Vagina (tissue), 2 donors: Measurements from ENCODE around the gene STK39. TPM values are rescaled to one million over a fixed set of nuclear protein-coding genes. Genes with fewer than 3 reads are reported as not detected.

ENCODE experiments used
- DNase-seq, 2 donors: peaks; one replicate each; pipeline ENCODE4 v3.0.0-alpha.2; 2017; ENCODE audit errors: extremely low spot score in 2 of 2
- H3K27ac ChIP-seq: fragments of 200-600 bp; sonication (generic); one replicate; pipeline ENCODE4 v1.5.1; 2019
- H3K27me3 ChIP-seq: fragments of 200-600 bp; sonication (generic); one replicate; pipeline ENCODE4 v1.5.1; 2019
- H3K36me3 ChIP-seq, 2 donors: fragments of 200-600 bp; sonication (generic); one replicate each; pipeline ENCODE4 v1.5.1; 2017 to 2019
- H3K4me1 ChIP-seq: fragments of 200-600 bp; sonication (generic); one replicate; pipeline ENCODE4 v1.5.1; 2019
- H3K4me3 ChIP-seq, 2 donors: fragments of 200-600 bp; sonication (generic); 1 replicate in 1 of 2; 2 replicates in 1 of 2; pipeline ENCODE4 v1.5.1; 2016 to 2019
- H3K9me3 ChIP-seq: fragments of 200-600 bp; sonication (generic); one replicate; pipeline ENCODE4 v1.5.1; 2019
- POLR2A ChIP-seq, 2 donors: fragments of 450-650 bp; IDR thresholded peaks; one replicate each; pipeline ENCODE4 v1.6.1; 2017; ENCODE audit warnings: antibody characterized with exemption in 2 of 2, mild to moderate bottlenecking in 2 of 2, moderate library complexity in 2 of 2
- POLR2AphosphoS5 ChIP-seq, 2 donors: sonication (generic); formaldehyde crosslinking; IDR thresholded peaks; one replicate each; pipeline ENCODE4 v1.9.0; 2017; ENCODE audit warnings: antibody characterized with exemption in 2 of 2, mild to moderate bottlenecking in 2 of 2, low read depth in 1 of 2; ENCODE audit not compliant: insufficient read depth in 1 of 2
- intact Hi-C: fragments of 100-400 bp; cut with DNase I; formaldehyde crosslinking; loops from one replicate; pipeline ENCODE4 v1.15.1; 2023
- total RNA-seq: library from RNA; depleted of rRNA; stranded (reverse); fragments of >200 nt; gene quantifications from one replicate; pipeline ENCODE4 v1.2.3, GENCODE V29; 2016
- TF ChIP-seq, protein P1 (sequence below), 3 experiments: fragments of 450-650 bp in 2 of 3; fragments of 200-600 bp in 1 of 3; sonication (generic) in 1 of 3; IDR thresholded peaks; one replicate each; pipeline ENCODE4 v1.5.1; 2017 to 2019; ENCODE audit warnings: antibody characterized with exemption in 3 of 3, mild to moderate bottlenecking in 2 of 3, moderate library complexity in 2 of 3

The STK39 gene
- total RNA-seq, 1 donor from 2014 or later = 15.5 TPM

DNA sequence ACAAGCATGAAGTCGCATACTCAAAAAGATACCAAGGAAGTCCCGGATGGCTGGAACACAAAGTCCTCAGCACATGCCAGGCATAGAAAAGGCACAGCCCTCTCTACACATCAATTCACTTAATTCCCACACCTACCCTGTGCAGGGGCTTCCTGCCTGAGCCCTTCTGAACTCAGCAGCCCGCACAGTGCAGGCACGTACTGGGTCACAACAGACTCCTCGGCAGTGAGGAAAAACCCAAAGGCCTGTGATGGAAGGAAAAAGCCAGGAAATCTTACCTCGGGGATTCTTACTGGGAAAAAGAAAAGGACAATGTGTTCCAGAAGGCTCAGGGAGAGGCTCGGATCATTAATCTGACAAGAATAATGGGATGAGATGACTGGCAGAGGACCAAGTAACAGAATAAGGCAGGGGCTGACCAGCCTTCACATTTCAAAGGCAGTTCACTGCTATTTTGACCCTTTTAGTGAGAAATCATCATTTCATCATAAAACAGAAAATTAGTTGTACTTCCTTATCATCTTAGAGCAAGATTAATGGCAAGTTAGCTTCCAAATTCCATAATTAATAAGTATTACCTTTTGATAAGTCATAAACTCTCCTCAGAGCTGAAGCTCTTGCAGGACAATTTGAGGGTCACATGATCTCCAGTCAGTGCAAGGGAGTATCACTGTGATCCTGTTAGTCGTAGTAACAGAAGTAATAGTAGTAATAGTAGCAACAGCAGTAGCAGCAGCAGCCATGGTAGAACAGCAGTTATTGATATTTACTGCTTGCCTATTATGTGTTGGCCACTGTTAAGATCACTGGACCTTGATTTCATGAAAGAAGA, 87.4 kb downstream of the STK39 start:
- Histone ChIP-seq H3K27me3 (no peaks in the 10 kb centered on the region), H3K9me3 (no peaks in the 10 kb centered on the region), H3K27ac (peak overlapping the region; percentile 3), H3K4me1 (peaks cover 50% of the 10 kb centered on the region), H3K4me3 (no peak overlapping the region), H3K36me3 (no peaks in the 10 kb centered on the region)
- intact Hi-C loops = no loop called here
- TF ChIP-seq, protein P1, sequence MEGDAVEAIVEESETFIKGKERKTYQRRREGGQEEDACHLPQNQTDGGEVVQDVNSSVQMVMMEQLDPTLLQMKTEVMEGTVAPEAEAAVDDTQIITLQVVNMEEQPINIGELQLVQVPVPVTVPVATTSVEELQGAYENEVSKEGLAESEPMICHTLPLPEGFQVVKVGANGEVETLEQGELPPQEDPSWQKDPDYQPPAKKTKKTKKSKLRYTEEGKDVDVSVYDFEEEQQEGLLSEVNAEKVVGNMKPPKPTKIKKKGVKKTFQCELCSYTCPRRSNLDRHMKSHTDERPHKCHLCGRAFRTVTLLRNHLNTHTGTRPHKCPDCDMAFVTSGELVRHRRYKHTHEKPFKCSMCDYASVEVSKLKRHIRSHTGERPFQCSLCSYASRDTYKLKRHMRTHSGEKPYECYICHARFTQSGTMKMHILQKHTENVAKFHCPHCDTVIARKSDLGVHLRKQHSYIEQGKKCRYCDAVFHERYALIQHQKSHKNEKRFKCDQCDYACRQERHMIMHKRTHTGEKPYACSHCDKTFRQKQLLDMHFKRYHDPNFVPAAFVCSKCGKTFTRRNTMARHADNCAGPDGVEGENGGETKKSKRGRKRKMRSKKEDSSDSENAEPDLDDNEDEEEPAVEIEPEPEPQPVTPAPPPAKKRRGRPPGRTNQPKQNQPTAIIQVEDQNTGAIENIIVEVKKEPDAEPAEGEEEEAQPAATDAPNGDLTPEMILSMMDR (IDR thresholded peaks at IDR 0.05) = no peak
- TF ChIP-seq POLR2AphosphoS5 (IDR thresholded peaks at IDR 0.05; ENCODE audit: insufficient read depth in 1 of 2, low read depth in 1 of 2) = no peak
- no peak for TF ChIP-seq POLR2A (IDR thresholded peaks at IDR 0.05)
- DNase-seq = no peak

DNA sequence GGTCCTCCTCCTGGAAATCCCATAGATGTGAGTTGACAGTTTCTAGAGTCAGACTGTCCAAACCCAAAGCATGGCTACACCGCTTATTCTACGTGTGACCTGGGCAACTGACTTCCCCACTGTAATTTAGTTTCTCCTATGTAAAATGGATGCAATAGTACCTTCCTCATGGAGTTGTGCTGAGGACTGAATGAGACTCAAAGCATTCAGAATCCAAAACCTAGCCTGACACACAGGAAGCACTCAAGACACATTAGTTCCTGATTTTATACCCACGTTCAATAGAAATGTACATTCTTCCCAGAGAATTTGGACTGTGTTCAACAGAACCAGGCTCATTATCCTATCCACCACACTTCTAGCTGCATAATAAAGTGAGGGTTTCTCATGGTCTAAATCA, 88.8 kb downstream of the STK39 start:
- no peaks in the 10 kb centered on the region for H3K36me3 ChIP-seq
- H3K4me3 ChIP-seq = no peak overlapping the region
- TF ChIP-seq POLR2A (IDR thresholded peaks at IDR 0.05) (no peak), POLR2AphosphoS5 (IDR thresholded peaks at IDR 0.05; ENCODE audit: insufficient read depth in 1 of 2, low read depth in 1 of 2) (no peak)
- TF ChIP-seq, protein P1 (IDR thresholded peaks at IDR 0.05) = no peak
- DNase-seq = no peak
- intact Hi-C loops = no loop called here
- peaks cover 52% of the 10 kb centered on the region for H3K4me1 ChIP-seq
- no peaks in the 10 kb centered on the region for H3K27me3 ChIP-seq
- H3K9me3 ChIP-seq = no peaks in the 10 kb centered on the region
- no peak overlapping the region for H3K27ac ChIP-seq

DNA sequence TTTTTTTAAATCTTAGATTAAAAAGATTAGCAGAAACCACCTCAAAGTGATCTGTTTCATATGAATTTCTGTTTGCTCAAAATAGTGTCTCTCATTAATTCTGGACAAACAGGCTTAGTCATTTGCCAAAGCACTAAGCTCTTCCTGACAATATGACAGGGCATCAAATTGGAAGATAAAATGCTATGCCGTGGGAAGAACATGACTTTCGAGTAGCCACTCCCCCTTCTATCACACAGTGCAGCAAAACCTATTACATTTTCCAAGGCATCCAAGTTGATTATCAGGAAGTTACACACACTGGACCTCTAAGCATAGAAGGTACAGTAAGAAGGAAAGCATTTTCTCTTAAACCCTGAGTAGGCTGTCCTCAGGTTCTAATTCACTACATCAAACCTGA, 89.5 kb downstream of the STK39 start:
- Histone ChIP-seq H3K27me3 (no peaks in the 10 kb centered on the region), H3K36me3 (no peaks in the 10 kb centered on the region), H3K9me3 (no peaks in the 10 kb centered on the region), H3K4me1 (peaks cover 52% of the 10 kb centered on the region), H3K4me3 (no peak overlapping the region), H3K27ac (peak overlapping the region; percentile 36)
- TF ChIP-seq POLR2A (IDR thresholded peaks at IDR 0.05) (no peak), POLR2AphosphoS5 (IDR thresholded peaks at IDR 0.05; ENCODE audit: insufficient read depth in 1 of 2, low read depth in 1 of 2) (peak in 1 of 2 donors; percentile 60)
- no peak for DNase-seq
- intact Hi-C loops = no loop called here

DNA sequence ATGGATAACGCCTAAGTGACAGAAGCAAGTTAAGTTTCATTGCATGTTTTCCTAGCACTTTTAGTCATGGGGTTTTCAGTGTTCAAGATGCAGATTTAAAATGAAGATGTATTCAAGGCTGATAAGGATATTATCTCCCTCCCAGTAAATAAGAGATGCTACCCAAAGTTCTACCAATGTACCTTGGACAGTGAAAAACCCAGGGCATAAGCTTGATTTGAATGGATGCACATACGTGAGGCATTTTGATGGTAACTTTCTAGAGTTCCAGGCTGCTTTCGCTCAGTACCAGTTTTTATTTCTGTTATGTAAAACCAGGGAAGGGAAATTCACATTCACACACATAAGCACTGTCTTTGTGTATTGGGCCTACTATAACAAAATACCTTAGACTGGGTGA, 90.3 kb downstream of the STK39 start:
- Histone ChIP-seq H3K4me3 (no peak overlapping the region), H3K4me1 (peaks cover 52% of the 10 kb centered on the region), H3K9me3 (no peaks in the 10 kb centered on the region), H3K27me3 (no peaks in the 10 kb centered on the region), H3K36me3 (no peaks in the 10 kb centered on the region), H3K27ac (peak overlapping the region; percentile 36)
- DNase-seq = no peak
- intact Hi-C loops = no loop called here
- no peak for TF ChIP-seq POLR2AphosphoS5 (IDR thresholded peaks at IDR 0.05; ENCODE audit: insufficient read depth in 1 of 2, low read depth in 1 of 2)

DNA sequence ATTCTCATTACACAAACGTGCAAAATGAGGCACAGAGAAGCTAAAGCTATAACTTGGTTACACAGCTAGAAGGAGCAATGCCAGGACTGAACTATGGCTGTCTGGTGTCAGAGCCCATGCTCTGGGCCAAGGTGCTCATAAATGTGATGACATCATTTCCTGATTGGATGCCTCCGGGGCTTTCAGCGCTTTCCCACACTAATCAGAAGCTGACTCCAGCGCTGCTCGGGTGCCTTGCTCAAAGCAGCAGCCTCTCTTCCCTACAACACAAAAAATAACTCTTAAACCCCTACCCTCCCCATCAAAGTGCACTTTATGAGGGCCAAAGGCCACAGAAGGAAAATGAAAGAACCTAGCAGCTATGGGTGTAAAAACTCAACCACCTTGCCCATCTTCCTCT, 90.7 kb downstream of the STK39 start:
- TF ChIP-seq, protein P1 (IDR thresholded peaks at IDR 0.05) = no peak
- TF ChIP-seq POLR2A (IDR thresholded peaks at IDR 0.05) (no peak), POLR2AphosphoS5 (IDR thresholded peaks at IDR 0.05; ENCODE audit: insufficient read depth in 1 of 2, low read depth in 1 of 2) (no peak)
- no peaks in the 10 kb centered on the region for H3K27me3 ChIP-seq
- no peak for DNase-seq
- H3K4me1 ChIP-seq = peaks cover 52% of the 10 kb centered on the region
- no peaks in the 10 kb centered on the region for H3K36me3 ChIP-seq
- no peaks in the 10 kb centered on the region for H3K9me3 ChIP-seq
- intact Hi-C loops = no loop called here
- no peak overlapping the region for H3K4me3 ChIP-seq
- peak overlapping the region; percentile 36 for H3K27ac ChIP-seq

DNA sequence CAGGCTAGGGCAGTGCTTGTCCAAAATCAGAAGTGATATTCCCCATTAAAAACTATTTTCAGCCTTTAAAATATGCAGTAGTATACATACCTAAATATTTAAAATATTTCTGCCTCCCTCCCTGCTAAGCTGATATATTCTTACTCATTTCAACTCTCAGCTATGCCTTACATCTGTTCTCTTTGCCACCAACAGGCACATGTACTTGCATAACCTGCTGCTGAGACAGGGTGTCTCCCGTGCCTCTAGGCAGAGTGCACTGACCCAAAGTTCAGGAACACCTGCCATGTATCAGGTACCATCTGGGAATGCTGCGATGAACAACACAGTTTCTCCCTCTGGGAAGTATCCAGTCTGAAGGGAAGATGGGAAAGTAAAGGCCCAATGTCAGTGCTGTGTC, 91.7 kb downstream of the STK39 start:
- no peak for DNase-seq
- Histone ChIP-seq H3K9me3 (no peaks in the 10 kb centered on the region), H3K4me1 (peaks cover 52% of the 10 kb centered on the region), H3K27me3 (no peaks in the 10 kb centered on the region), H3K27ac (no peak overlapping the region), H3K4me3 (no peak overlapping the region), H3K36me3 (no peaks in the 10 kb centered on the region)
- intact Hi-C loops = no loop called here
- TF ChIP-seq POLR2AphosphoS5 (IDR thresholded peaks at IDR 0.05; ENCODE audit: insufficient read depth in 1 of 2, low read depth in 1 of 2) (no peak), POLR2A (IDR thresholded peaks at IDR 0.05) (no peak)
- TF ChIP-seq, protein P1 (IDR thresholded peaks at IDR 0.05) = no peak
